GM23248 (cell line): Measurements from ENCODE around the gene TIMM44.

Experiments used
- EZH2 ChIP-seq: fragments of 200-600 bp; sonication (generic); IDR thresholded peaks from 2 replicates; pipeline ENCODE4 v1.6.1; 2018; ENCODE audit warnings: antibody characterized with exemption, mild to moderate bottlenecking; ENCODE audit not compliant: insufficient read depth, poor library complexity, severe bottlenecking
- EZH2phosphoT487 ChIP-seq: fragments of 200-600 bp; sonication (generic); IDR thresholded peaks from 2 replicates; pipeline ENCODE4 v1.6.1; 2018; ENCODE audit warnings: antibody characterized with exemption, moderate library complexity, mild to moderate bottlenecking, low read depth; ENCODE audit not compliant: insufficient read depth

GRCh38 chr19:7978179-7978825 is 34.8 kb upstream of the TIMM44 start:
- TF ChIP-seq EZH2 (no peak), EZH2phosphoT487 (no peak)
